Endodermal cell (in vitro differentiated cells): ENCODE data around the gene SMARCA2. TPM values are rescaled to one million over a fixed set of nuclear protein-coding genes. Genes with fewer than 3 reads are reported as not detected.

Experiments used
- DNase-seq: peaks from one replicate; pipeline ENCODE4 v3.0.0-alpha.2; 2017
- H3K27ac ChIP-seq: 2 replicates; pipeline ENCODE4 v1.5.1; 2013; ENCODE audit warnings: mild to moderate bottlenecking, low read depth, low read length, moderate library complexity
- H3K27me3 ChIP-seq: 2 replicates; pipeline ENCODE4 v1.6.1; 2013; ENCODE audit warnings: mild to moderate bottlenecking, low read length, moderate library complexity; ENCODE audit not compliant: insufficient read depth, control insufficient read depth, poor library complexity, severe bottlenecking
- H3K36me3 ChIP-seq: 2 replicates; pipeline ENCODE4 v1.7.0; 2013; ENCODE audit warnings: mild to moderate bottlenecking, low read length, moderate library complexity; ENCODE audit not compliant: control insufficient read depth, insufficient read depth
- H3K4me1 ChIP-seq: one replicate; pipeline ENCODE4 v1.7.0; 2013; ENCODE audit warnings: low read length; ENCODE audit not compliant: control insufficient read depth, insufficient read depth
- H3K4me3 ChIP-seq: 2 replicates; pipeline ENCODE4 v1.5.1; 2013; ENCODE audit warnings: mild to moderate bottlenecking, low read length, moderate library complexity
- H3K9ac ChIP-seq: 2 replicates; pipeline ENCODE4 v1.6.1; 2013; ENCODE audit warnings: mild to moderate bottlenecking, low read length, moderate library complexity; ENCODE audit not compliant: poor library complexity, severe bottlenecking; ENCODE audit errors: extremely low read depth
- H3K9me3 ChIP-seq: 2 replicates; pipeline ENCODE4 v1.6.1; 2013; ENCODE audit warnings: mild to moderate bottlenecking, low read length, moderate library complexity; ENCODE audit not compliant: control insufficient read depth
- H3K27ac Mint-ChIP-seq: 2 replicates; pipeline ENCODE4 v1.8.0; 2020; ENCODE audit warnings: mixed read lengths
- H3K27me3 Mint-ChIP-seq: 2 replicates; pipeline ENCODE4 v1.8.0; 2021; ENCODE audit warnings: mild to moderate bottlenecking, mixed read lengths; ENCODE audit not compliant: insufficient read depth
- H3K36me3 Mint-ChIP-seq: 2 replicates; pipeline ENCODE4 v1.8.0; 2020; ENCODE audit warnings: low read depth, mixed read lengths
- H3K4me1 Mint-ChIP-seq: 2 replicates; pipeline ENCODE4 v1.8.0; 2020; ENCODE audit warnings: mixed read lengths
- H3K4me3 Mint-ChIP-seq: 2 replicates; pipeline ENCODE4 v1.8.0; 2020; ENCODE audit warnings: mild to moderate bottlenecking, moderate library complexity, mixed read lengths
- H3K9me3 Mint-ChIP-seq: 2 replicates; pipeline ENCODE4 v1.8.0; 2020; ENCODE audit warnings: mild to moderate bottlenecking, mixed read lengths
- WGBS, 2 experiments: methylation state at CpG; one replicate each; pipeline versions ENCODE4 v1.1.5 to v1.1.7; 2013; ENCODE audit warnings: missing lambda C conversion rate in 2 of 2, mixed read lengths in 1 of 2; ENCODE audit not compliant: insufficient coverage in 1 of 2, insufficient read length in 1 of 2; 5-methylcytosine and 5-hydroxymethylcytosine counted together
- total RNA-seq, 2 donors: library from RNA; stranded (reverse); fragmentation: NEBNext Ultra II Directional in 1 of 2; extraction: Animal tissue kit (Norgen Biotek cat#: 25700) in 1 of 2; gene quantifications; 2 replicates in 1 of 2; 3 replicates in 1 of 2; pipeline ENCODE4 v1.2.1, GENCODE V29; 2021
- TF ChIP-seq, protein P1 (sequence below): fragments of 200-600 bp; sonication (generic); conservative IDR thresholded peaks from 2 replicates; pipeline ENCODE4 v1.5.0; 2021; ENCODE audit warnings: antibody characterized with exemption, mild to moderate bottlenecking

SMARCA2 gene
- total RNA-seq, 2 donors from 2014 or later = 2.6 to 8.6 TPM

DNA sequence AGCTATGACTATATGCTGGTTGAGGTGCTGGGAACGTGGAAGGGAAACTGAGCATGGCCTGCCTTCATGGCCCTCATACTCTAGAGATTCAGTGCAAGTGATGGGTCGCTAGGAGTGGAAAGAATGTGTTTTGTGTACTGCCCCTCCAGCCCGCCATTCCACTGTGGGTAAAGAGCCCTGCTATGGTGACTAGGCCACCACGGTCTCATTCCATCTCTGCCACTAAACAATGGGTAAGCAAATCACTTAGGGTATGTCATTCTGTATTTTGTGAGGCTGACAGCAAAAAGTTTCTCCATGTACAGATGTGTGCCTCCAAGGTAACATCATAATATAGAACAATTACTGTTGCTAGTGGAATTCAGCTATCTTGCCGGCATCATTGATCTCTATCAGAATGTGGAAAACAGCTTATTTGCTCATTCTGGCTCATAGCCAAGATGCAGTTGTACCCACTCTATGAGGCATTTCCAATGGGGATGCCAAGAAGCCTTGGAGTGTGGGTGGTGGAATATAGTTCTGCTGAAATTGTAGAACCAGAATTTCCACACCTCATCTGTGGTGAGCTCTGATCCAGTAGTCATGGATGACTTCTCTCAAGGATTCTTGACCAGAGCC is 12.5 kb downstream of the SMARCA2 start:
- Histone ChIP-seq H3K4me1 (peaks cover 2% of the 10 kb centered on the region), H3K36me3 (no peaks in the 10 kb centered on the region), H3K9me3 (no peaks in the 10 kb centered on the region), H3K4me3 (no peak overlapping the region), H3K9ac (no peak overlapping the region), H3K27me3 (no peaks in the 10 kb centered on the region), H3K27ac (no peak overlapping the region)
- Mint-ChIP-seq H3K36me3 (no peaks in the 10 kb centered on the region), H3K9me3 (no peaks in the 10 kb centered on the region), H3K27me3 (no peaks in the 10 kb centered on the region), H3K27ac (no peak overlapping the region), H3K4me1 (peaks cover 10% of the 10 kb centered on the region), H3K4me3 (no peak overlapping the region)
- WGBS, 2 experiments = 90 to 92% methylated on average over 2 to 5 of the region's 5 CpGs
- no peak for DNase-seq
- TF ChIP-seq, protein P1, sequence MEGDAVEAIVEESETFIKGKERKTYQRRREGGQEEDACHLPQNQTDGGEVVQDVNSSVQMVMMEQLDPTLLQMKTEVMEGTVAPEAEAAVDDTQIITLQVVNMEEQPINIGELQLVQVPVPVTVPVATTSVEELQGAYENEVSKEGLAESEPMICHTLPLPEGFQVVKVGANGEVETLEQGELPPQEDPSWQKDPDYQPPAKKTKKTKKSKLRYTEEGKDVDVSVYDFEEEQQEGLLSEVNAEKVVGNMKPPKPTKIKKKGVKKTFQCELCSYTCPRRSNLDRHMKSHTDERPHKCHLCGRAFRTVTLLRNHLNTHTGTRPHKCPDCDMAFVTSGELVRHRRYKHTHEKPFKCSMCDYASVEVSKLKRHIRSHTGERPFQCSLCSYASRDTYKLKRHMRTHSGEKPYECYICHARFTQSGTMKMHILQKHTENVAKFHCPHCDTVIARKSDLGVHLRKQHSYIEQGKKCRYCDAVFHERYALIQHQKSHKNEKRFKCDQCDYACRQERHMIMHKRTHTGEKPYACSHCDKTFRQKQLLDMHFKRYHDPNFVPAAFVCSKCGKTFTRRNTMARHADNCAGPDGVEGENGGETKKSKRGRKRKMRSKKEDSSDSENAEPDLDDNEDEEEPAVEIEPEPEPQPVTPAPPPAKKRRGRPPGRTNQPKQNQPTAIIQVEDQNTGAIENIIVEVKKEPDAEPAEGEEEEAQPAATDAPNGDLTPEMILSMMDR = no peak

DNA sequence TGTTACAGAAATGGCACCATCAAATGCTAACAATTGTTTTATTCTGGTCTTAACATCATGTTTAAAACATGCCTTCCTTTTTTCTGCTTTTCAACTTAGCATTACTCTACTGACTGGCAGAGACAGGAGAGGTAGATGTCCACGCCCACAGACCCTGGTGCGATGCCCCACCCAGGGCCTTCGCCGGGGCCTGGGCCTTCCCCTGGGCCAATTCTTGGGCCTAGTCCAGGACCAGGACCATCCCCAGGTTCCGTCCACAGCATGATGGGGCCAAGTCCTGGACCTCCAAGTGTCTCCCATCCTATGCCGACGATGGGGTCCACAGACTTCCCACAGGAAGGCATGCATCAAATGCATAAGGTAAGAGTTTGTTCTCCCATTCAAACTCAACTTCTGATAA is 13.7 kb downstream of the SMARCA2 start:
- Histone ChIP-seq H3K9me3 (no peaks in the 10 kb centered on the region), H3K4me3 (no peak overlapping the region), H3K9ac (no peak overlapping the region), H3K36me3 (no peaks in the 10 kb centered on the region), H3K27ac (no peak overlapping the region), H3K4me1 (no peaks in the 10 kb centered on the region), H3K27me3 (no peaks in the 10 kb centered on the region)
- 94 to 96% methylated on average over 7 of the region's 7 CpGs for WGBS, 2 experiments
- Mint-ChIP-seq H3K9me3 (no peaks in the 10 kb centered on the region), H3K4me3 (no peak overlapping the region), H3K27me3 (no peaks in the 10 kb centered on the region), H3K36me3 (no peaks in the 10 kb centered on the region), H3K4me1 (no peaks in the 10 kb centered on the region), H3K27ac (no peak overlapping the region)
- TF ChIP-seq, protein P1 = no peak
- no peak for DNase-seq

DNA sequence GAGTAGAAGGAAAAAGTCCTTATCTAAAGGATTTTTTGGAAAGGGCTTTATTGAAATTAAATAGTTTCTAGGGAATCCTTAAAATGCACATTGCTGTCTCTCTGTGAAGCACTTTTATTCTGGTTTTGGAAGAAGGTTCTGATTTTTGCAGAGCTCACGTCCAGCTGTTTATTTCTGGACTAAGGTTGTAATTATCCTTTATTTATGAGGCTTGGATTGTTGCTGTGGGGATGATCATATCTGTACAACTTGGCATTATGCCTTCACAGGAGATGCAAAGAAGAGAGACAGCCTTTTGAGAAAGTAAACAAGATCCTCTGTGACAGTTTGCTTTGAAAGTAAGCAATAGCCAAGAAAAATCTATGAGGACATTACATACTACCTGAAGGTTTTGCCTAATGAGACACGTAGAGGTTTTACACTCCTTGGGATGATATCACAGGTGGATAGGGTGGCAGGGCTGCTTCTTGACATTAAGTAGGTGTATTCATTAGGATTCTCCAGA is 14.6 kb downstream of the SMARCA2 start:
- Histone ChIP-seq H3K27ac (no peak overlapping the region), H3K36me3 (no peaks in the 10 kb centered on the region), H3K9ac (no peak overlapping the region), H3K27me3 (no peaks in the 10 kb centered on the region), H3K4me1 (no peaks in the 10 kb centered on the region), H3K9me3 (no peaks in the 10 kb centered on the region), H3K4me3 (no peak overlapping the region)
- WGBS, 2 experiments = 87 to 94% methylated on average over 2 of the region's 2 CpGs
- Mint-ChIP-seq H3K27ac (no peak overlapping the region), H3K36me3 (no peaks in the 10 kb centered on the region), H3K4me3 (no peak overlapping the region), H3K27me3 (no peaks in the 10 kb centered on the region), H3K4me1 (no peaks in the 10 kb centered on the region), H3K9me3 (no peaks in the 10 kb centered on the region)
- no peak for DNase-seq
- TF ChIP-seq, protein P1 = no peak
